ENCODE results near the gene FOXJ2.

GRCh38 chr12:8076366-8076765 lies 43.9 kb downstream of the FOXJ2 start:
- TF ChIP-seq, protein P1, sequence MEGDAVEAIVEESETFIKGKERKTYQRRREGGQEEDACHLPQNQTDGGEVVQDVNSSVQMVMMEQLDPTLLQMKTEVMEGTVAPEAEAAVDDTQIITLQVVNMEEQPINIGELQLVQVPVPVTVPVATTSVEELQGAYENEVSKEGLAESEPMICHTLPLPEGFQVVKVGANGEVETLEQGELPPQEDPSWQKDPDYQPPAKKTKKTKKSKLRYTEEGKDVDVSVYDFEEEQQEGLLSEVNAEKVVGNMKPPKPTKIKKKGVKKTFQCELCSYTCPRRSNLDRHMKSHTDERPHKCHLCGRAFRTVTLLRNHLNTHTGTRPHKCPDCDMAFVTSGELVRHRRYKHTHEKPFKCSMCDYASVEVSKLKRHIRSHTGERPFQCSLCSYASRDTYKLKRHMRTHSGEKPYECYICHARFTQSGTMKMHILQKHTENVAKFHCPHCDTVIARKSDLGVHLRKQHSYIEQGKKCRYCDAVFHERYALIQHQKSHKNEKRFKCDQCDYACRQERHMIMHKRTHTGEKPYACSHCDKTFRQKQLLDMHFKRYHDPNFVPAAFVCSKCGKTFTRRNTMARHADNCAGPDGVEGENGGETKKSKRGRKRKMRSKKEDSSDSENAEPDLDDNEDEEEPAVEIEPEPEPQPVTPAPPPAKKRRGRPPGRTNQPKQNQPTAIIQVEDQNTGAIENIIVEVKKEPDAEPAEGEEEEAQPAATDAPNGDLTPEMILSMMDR (IDR thresholded peaks at IDR 0.05; ENCODE audit: insufficient read depth, low read length): no peak
- TF ChIP-seq POLR2AphosphoS5 (IDR thresholded peaks at IDR 0.05; ENCODE audit: low read depth): no peak
- TF ChIP-seq, protein P2, sequence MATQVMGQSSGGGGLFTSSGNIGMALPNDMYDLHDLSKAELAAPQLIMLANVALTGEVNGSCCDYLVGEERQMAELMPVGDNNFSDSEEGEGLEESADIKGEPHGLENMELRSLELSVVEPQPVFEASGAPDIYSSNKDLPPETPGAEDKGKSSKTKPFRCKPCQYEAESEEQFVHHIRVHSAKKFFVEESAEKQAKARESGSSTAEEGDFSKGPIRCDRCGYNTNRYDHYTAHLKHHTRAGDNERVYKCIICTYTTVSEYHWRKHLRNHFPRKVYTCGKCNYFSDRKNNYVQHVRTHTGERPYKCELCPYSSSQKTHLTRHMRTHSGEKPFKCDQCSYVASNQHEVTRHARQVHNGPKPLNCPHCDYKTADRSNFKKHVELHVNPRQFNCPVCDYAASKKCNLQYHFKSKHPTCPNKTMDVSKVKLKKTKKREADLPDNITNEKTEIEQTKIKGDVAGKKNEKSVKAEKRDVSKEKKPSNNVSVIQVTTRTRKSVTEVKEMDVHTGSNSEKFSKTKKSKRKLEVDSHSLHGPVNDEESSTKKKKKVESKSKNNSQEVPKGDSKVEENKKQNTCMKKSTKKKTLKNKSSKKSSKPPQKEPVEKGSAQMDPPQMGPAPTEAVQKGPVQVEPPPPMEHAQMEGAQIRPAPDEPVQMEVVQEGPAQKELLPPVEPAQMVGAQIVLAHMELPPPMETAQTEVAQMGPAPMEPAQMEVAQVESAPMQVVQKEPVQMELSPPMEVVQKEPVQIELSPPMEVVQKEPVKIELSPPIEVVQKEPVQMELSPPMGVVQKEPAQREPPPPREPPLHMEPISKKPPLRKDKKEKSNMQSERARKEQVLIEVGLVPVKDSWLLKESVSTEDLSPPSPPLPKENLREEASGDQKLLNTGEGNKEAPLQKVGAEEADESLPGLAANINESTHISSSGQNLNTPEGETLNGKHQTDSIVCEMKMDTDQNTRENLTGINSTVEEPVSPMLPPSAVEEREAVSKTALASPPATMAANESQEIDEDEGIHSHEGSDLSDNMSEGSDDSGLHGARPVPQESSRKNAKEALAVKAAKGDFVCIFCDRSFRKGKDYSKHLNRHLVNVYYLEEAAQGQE (IDR thresholded peaks at IDR 0.05; ENCODE audit: insufficient replicate concordance, low read depth): no peak
- TF ChIP-seq GABPA (IDR thresholded peaks at IDR 0.05; ENCODE audit: low read depth): no peak
- no peak for TF ChIP-seq SPI1 (IDR thresholded peaks at IDR 0.05; ENCODE audit: borderline replicate concordance, low read depth)
